Subcutaneous abdominal adipose tissue (tissue), 5 donors: ENCODE measurements around the gene ABCC1.
"Not testable (repeated sequence)": the region's sequence is repeated elsewhere in the genome, so short reads cannot be mapped to it uniquely, and the experiment has no call there.

Experiments used
- H3K27ac ChIP-seq: one replicate; pipeline ENCODE4 v1.7.0; 2013; ENCODE audit warnings: low read depth, mild to moderate bottlenecking, inconsistent platforms, low read length, moderate library complexity
- H3K27me3 ChIP-seq, 5 donors: one replicate each; pipeline ENCODE4 v1.7.0; 2013; ENCODE audit warnings: low read length in 5 of 5, inconsistent platforms in 1 of 5; ENCODE audit not compliant: control insufficient read depth in 5 of 5, insufficient read depth in 4 of 5
- H3K36me3 ChIP-seq, 5 donors: one replicate each; pipeline ENCODE4 v1.7.0; 2013; ENCODE audit warnings: low read length in 5 of 5; ENCODE audit not compliant: control insufficient read depth in 5 of 5, insufficient read depth in 5 of 5
- H3K4me1 ChIP-seq, 5 donors: one replicate each; pipeline ENCODE4 v1.7.0; 2013; ENCODE audit warnings: low read length in 5 of 5, mild to moderate bottlenecking in 3 of 5, moderate library complexity in 1 of 5; ENCODE audit not compliant: control insufficient read depth in 5 of 5, insufficient read depth in 5 of 5
- H3K4me3 ChIP-seq, 5 donors: one replicate each; pipeline ENCODE4 v1.7.0; 2013; ENCODE audit warnings: low read length in 5 of 5, low read depth in 1 of 5
- H3K9ac ChIP-seq, 5 donors: one replicate each; pipeline ENCODE4 v1.7.0; 2013; ENCODE audit warnings: low read length in 5 of 5, mild to moderate bottlenecking in 4 of 5, moderate library complexity in 3 of 5
- H3K9me3 ChIP-seq, 5 donors: one replicate each; pipeline ENCODE4 v1.7.0; 2013; ENCODE audit warnings: low read length in 5 of 5; ENCODE audit not compliant: control insufficient read depth in 5 of 5
- donor health status: healthy.
- donor health status: healthy.
- donor health status: healthy.
- donor health status: healthy.
- donor health status: healthy.

ABCC1 gene

GRCh38 chr16:16175296-16175695 lies 225.9 kb downstream of the ABCC1 start:
- Histone ChIP-seq H3K27me3 (no peaks in the 10 kb centered on the region), H3K9ac (no peak overlapping the region), H3K36me3 (peaks cover 23 to 73% (median 64%) of the 10 kb centered on the region in 5 donors), H3K9me3 (peaks cover 0 to 6% (median 5%) of the 10 kb centered on the region in 5 donors), H3K4me1 (no peaks in the 10 kb centered on the region), H3K27ac (no peak overlapping the region), H3K4me3 (no peak overlapping the region)

- H3K27ac ChIP-seq = no peak overlapping the region
- peaks cover 22 to 64% (median 60%) of the 10 kb centered on the region in 5 donors for H3K36me3 ChIP-seq
- no peak overlapping the region for H3K4me3 ChIP-seq
- H3K9me3 ChIP-seq = peaks cover 0 to 6% (median 5%) of the 10 kb centered on the region in 5 donors
- no peaks in the 10 kb centered on the region for H3K27me3 ChIP-seq
- H3K4me1 ChIP-seq = no peaks in the 10 kb centered on the region
- H3K9ac ChIP-seq = no peak overlapping the region
Observed at GRCh38 chr16:16176328-16176727, 226.9 kb downstream of the ABCC1 start.

- peaks cover 0 to 6% (median 5%) of the 10 kb centered on the region in 5 donors for H3K9me3 ChIP-seq
- peaks cover 18 to 55% (median 50%) of the 10 kb centered on the region in 5 donors for H3K36me3 ChIP-seq
- H3K9ac ChIP-seq = no peak overlapping the region
- no peak overlapping the region for H3K4me3 ChIP-seq
- H3K4me1 ChIP-seq = peaks cover 0 to 4% (median 0%) of the 10 kb centered on the region in 5 donors
- no peaks in the 10 kb centered on the region for H3K27me3 ChIP-seq
- no peak overlapping the region for H3K27ac ChIP-seq
Observed at GRCh38 chr16:16178455-16179162, 229.2 kb downstream of the ABCC1 start.

GRCh38 chr16:16181748-16182147 lies 232.3 kb downstream of the ABCC1 start:
- H3K4me1 ChIP-seq, H3K4me3 ChIP-seq, H3K9ac ChIP-seq, H3K27me3 ChIP-seq, H3K9me3 ChIP-seq, H3K27ac ChIP-seq: not testable (repeated sequence)
- H3K36me3 ChIP-seq = peaks cover 6 to 47% (median 33%) of the 10 kb centered on the region in 5 donors

- no peak overlapping the region for H3K4me3 ChIP-seq
- H3K9me3 ChIP-seq = no peaks in the 10 kb centered on the region
- peaks cover 0 to 4% (median 0%) of the 10 kb centered on the region in 5 donors for H3K4me1 ChIP-seq
- H3K27ac ChIP-seq = no peak overlapping the region
- no peak overlapping the region for H3K9ac ChIP-seq
- peaks cover 3 to 43% (median 22%) of the 10 kb centered on the region in 5 donors for H3K36me3 ChIP-seq
- no peaks in the 10 kb centered on the region for H3K27me3 ChIP-seq
Observed at GRCh38 chr16:16182918-16183317, 233.5 kb downstream of the ABCC1 start.

- no peaks in the 10 kb centered on the region for H3K9me3 ChIP-seq
- peaks cover 0 to 40% (median 21%) of the 10 kb centered on the region in 5 donors for H3K36me3 ChIP-seq
- H3K27me3 ChIP-seq = no peaks in the 10 kb centered on the region
- H3K4me3 ChIP-seq = no peak overlapping the region
- no peak overlapping the region for H3K27ac ChIP-seq
- no peak overlapping the region for H3K9ac ChIP-seq
- peaks cover 0 to 4% (median 0%) of the 10 kb centered on the region in 5 donors for H3K4me1 ChIP-seq
Observed at GRCh38 chr16:16183562-16183961, 234.1 kb downstream of the ABCC1 start.

GRCh38 chr16:16184594-16184993 lies 235.2 kb downstream of the ABCC1 start:
- no peaks in the 10 kb centered on the region for H3K27me3 ChIP-seq
- peaks cover 0 to 44% (median 23%) of the 10 kb centered on the region in 5 donors for H3K36me3 ChIP-seq
- no peak overlapping the region for H3K27ac ChIP-seq
- H3K9ac ChIP-seq = no peak overlapping the region
- no peaks in the 10 kb centered on the region for H3K9me3 ChIP-seq
- H3K4me1 ChIP-seq = peaks cover 0 to 4% (median 0%) of the 10 kb centered on the region in 5 donors
- H3K4me3 ChIP-seq = no peak overlapping the region

- no peaks in the 10 kb centered on the region for H3K9me3 ChIP-seq
- H3K9ac ChIP-seq = no peak overlapping the region
- no peak overlapping the region for H3K4me3 ChIP-seq
- peaks cover 0 to 4% (median 0%) of the 10 kb centered on the region in 5 donors for H3K4me1 ChIP-seq
- peaks cover 0 to 49% (median 28%) of the 10 kb centered on the region in 5 donors for H3K36me3 ChIP-seq
- H3K27ac ChIP-seq = no peak overlapping the region
- H3K27me3 ChIP-seq = no peaks in the 10 kb centered on the region
Observed at GRCh38 chr16:16185095-16185494, 235.7 kb downstream of the ABCC1 start.

- H3K4me3 ChIP-seq = no peak overlapping the region
- no peaks in the 10 kb centered on the region for H3K27me3 ChIP-seq
- peaks cover 0 to 10% (median 2%) of the 10 kb centered on the region in 5 donors for H3K4me1 ChIP-seq
- H3K36me3 ChIP-seq = peaks cover 0 to 54% (median 29%) of the 10 kb centered on the region in 5 donors
- no peak overlapping the region for H3K9ac ChIP-seq
- no peaks in the 10 kb centered on the region for H3K9me3 ChIP-seq
- H3K27ac ChIP-seq = no peak overlapping the region
Observed at GRCh38 chr16:16186820-16187219, 237.4 kb downstream of the ABCC1 start.

- Histone ChIP-seq H3K27ac (no peak overlapping the region), H3K36me3 (peaks cover 0 to 60% (median 36%) of the 10 kb centered on the region in 5 donors), H3K4me3 (no peak overlapping the region), H3K4me1 (peaks cover 0 to 7% (median 0%) of the 10 kb centered on the region in 5 donors), H3K27me3 (no peaks in the 10 kb centered on the region), H3K9me3 (no peaks in the 10 kb centered on the region), H3K9ac (no peak overlapping the region)
Observed at GRCh38 chr16:16188827-16189226, 239.4 kb downstream of the ABCC1 start.
